Stimulated activated CD8-positive, alpha-beta memory T cell treated with anti-CD3 and anti-CD28 coated beads, Interleukin-4, amount 100 ng/mL, for 24 hours (primary cell): Measurements from ENCODE around the gene PTBP2.

Experiments used
- DNase-seq: peaks from one replicate; pipeline ENCODE4 v3.0.0-alpha.2; 2020; ENCODE audit warnings: low read depth

Gene PTBP2, protein sequence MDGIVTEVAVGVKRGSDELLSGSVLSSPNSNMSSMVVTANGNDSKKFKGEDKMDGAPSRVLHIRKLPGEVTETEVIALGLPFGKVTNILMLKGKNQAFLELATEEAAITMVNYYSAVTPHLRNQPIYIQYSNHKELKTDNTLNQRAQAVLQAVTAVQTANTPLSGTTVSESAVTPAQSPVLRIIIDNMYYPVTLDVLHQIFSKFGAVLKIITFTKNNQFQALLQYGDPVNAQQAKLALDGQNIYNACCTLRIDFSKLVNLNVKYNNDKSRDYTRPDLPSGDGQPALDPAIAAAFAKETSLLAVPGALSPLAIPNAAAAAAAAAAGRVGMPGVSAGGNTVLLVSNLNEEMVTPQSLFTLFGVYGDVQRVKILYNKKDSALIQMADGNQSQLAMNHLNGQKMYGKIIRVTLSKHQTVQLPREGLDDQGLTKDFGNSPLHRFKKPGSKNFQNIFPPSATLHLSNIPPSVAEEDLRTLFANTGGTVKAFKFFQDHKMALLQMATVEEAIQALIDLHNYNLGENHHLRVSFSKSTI

DNA sequence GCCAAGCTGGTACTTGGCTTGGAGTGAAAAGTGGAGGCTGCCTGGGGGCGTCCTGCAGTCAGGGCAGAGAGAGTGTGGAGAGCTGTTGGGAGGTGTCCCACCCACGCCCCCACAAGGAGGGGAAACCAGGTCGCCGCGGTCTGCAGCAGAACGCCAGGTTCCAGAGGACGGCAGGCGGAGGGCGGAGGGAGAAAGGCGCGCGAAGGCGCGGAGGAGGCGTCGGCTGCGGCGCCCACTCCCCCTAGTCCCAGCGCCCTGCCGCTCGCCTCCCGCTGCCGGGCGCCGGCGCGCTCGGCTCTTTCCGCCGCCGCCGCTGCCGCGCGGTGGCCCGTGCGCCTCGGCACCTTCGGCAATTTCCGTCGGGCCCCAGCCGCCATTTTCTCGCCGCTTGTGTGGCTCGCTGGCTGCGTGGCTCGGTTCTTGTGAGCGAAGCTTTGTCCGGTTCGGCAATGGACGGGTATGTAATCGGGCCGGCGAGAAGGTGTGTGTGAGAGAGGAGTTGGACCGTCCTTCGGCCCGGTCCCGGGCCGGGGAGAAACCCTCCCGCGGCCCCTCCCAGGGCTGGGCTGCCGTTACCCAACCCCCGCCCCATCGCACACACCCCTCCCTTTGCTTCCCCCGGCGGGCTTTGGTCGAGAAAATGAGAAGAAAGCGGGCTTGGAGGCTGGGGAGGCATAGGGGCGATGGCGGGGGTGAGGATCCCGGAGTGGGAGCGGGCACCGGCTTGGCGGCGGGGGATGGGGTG is at the start of gene PTBP2:
TSS of gene PTBP2 (plus strand) at position 369 of the 745 bp plus-strand sequence. CDS start at position 450, 81 bp downstream.
- peak; percentile 72 for DNase-seq

DNA sequence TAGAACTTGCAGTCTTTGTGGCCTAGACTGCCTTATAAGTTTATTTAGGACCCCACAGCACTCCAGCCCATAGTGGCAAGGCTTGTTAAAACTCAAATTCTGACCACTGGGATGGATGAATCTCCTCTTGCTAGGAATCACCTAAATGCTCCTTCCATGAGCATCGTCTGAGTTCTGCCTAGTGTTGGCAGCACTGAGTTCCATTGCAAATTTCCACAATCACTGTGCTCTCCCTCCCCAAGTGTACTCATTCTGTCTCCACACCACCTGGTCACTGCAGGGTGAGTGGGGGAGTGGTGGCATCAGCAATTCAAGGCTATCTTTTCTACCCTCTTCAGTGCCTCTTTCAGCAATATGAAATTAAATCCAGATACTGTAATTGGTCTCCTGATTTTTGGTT is 46.7 kb upstream of the PTBP2 start:
- no peak for DNase-seq

DNA sequence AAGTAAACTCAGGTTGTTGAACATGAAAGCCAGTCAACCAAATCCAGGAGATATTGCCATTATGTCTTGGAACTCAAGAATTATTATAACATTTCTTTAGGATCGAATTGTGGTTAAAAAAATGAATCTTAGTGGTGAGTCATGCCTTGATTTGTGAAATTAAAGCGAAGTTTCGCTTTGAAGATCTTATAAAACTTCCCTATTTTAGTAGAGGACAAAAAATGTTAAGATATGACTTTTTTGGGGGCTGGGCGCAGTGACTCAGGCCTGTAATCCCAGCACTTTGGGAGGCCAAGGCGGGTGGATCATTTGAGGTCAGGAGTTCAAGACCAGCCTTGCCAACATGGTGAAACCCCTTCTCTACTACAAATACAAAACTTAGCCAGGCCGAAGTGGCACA is 39.5 kb upstream of the PTBP2 start:
- no peak for DNase-seq

DNA sequence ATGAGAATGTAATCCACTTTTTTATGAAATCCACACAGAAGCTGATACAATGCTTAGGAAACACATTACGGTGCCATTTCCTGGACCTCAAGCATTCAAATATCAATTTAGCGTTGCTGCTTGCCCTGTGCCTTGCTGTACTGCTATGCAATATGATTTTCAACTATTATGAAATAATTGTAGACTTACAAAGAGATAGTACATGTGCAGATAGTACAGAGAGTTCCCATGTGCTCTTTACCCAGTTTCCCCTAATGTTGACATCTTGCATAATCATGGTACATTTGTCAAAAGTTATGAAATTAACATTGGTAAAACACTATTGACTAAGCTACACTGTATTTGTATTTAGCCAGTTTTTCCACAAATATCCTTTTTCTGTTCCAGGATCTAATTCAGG is 37.7 kb upstream of the PTBP2 start:
- no peak for DNase-seq

DNA sequence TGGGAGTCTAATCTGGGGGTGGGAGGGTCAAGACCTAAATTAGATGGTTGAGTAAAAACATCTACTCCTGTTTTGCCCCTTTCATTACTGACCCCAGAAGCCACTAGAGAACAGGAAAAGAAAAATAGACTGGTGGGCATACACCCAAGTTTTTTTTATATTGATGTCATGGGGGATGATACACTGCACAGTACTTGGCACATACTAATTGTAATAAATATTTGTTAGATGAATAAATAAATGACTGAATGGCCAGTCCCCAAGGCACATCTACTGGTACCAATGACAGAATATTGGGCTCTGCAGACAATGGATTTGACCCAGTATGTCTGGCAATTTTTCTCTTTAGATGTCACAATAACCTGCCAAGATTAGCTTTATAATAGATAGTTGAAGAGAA is 36.8 kb upstream of the PTBP2 start:
- DNase-seq: no peak

DNA sequence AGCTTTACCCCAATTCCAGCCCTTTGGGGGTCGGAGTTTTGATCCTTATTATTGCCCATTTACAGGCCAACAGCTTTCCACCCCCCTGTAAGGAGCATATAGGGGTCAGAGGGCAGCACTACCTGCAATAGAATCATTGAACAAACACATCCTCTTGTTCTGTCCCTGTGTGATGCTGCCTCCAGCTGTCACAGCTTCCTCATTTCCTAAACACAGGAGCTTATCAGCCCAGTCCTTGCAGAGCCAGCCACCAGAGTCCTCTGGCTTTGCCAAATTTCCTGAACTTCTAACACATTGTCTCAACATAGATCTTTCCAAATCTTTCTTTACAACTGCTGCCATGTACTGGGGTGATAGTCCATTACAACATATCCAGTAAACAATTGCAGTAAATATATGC is 32.8 kb upstream of the PTBP2 start:
- no peak for DNase-seq

DNA sequence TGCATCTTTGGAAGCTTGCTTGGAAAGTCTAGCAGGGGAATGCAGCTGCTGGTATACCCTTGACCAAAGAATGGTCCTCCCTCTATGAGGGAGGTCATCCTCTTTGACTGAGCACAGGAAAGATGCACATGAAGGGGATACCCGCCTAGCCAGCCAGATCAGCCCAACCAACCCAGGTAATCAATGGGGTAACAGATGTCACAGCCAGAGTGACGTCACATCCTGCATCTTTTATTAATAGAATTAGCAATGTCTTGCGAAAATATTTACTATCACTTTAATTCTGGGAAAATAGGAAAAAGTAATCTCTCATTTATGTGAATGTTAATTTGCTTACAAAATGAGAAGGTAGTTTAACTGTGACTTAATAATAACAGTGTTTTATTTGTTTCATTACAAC is 25.6 kb upstream of the PTBP2 start:
- no peak for DNase-seq

DNA sequence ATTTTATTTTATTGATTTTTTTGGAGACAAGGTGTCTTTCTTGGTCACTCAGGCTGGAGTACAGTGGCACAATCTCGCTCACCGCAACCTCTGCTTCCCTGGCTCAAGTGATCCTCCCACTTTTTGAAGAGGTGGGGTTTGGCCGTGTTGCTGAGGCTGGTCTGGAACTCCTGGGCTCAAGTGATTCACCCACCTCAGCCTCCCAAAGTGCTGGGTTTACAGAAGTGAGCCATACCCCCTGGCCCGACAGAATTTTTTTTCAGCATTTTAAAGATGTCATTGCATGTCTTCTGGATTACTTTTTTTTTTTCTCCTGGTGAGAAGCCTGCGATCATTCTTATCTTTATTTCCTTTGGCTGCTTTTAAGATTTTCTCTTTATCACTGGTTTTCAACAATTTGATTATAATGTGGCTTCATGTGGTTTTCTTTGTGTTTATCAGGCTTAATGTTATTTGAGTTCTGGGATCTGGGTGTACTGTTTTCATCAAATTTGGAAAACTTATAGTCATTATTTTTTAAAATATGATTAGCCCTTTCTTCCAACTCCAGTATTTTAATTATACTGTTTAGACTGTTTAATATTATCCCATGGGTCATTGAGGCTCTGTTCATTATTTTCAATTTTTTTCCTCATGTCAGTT is 23.1 kb upstream of the PTBP2 start:
- no peak for DNase-seq

DNA sequence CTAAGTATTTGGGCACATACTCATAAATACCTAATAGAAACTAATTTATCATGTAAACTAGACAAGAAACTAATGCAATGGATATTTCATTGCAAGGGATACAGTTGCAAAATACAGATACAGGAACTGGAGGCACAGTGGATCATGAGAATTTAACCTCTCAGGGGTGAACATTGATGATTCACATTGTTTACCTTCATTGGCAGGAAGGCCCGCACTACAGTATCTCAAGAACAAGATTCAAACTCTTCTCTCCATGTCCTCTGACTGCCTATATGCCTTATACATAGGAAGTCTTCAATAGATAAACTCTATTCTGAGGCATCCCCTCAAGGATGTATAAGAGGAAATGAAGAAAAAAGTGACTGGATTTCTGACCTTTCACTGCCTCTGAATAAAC is 18.4 kb upstream of the PTBP2 start:
- no peak for DNase-seq

DNA sequence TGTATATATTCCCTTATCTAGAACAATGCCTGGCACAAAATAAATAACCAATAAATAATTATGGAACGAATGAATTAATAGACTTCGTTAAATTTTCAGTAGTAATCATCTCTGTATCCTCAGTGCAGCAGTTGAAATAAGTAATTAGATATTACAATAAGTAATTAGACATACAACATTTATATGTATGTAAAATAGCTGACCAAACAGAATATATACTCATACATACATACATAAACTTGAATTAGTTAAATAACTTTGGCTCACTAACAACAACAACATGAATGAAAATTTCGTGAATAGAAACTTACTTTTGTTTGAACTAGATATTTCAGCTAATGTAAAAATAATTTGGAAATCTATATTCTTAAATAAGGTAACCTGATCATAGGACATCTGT is 14.6 kb upstream of the PTBP2 start:
- DNase-seq: no peak

DNA sequence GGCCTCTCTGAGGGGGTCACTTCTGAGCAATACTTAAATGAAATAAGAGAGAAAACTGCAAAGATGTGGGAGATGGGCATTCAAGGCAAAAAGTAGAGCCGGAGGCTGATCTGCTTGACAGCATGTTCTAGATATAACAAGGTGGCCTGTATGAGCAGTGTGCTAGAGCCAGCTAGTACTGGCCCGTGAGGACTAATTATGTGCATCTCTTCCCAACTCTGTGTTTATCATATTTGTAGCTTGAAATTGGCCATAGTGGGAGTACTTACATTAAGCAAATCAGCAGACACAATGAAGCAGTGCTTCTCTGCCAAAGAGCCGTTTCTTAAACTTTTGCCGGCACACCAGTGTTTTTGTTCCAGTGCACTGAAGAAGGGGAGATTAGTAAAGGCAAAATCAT is 13.1 kb upstream of the PTBP2 start:
- no peak for DNase-seq

DNA sequence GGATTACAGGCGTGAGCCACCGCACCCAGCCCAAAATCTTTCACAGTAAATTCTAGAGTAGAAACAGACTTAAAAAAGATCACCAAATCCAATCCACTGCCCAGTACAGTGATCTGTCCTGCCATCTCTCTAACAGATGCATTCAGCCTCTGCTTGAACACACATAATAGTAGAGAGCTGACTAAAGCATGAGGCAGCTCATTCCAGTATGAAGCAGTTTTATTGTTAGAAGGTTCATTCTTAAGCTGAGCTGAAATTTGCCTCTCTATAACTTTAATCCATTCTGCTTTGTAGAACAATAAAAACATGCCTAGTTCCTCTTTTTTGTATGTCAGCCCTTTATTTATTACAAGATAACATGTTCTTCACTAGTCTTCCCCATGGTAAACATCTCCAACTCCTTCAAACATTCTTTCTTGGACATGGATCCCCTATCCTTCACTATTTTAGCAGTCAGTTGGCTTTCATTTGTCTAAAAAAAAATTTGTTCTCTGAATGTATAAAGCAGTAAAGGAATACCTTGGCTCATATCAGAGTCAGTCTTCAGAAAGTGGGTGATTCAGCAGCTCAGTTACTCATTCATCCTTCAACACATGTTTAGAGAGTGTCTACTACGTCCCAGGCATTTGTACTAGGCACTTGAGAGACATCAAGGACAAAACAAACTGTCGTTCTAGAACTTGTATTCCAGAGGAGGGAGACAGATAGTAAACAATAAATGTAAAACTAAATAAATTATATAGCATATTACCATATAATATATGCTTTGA is 10.7 kb upstream of the PTBP2 start:
- DNase-seq: no peak

DNA sequence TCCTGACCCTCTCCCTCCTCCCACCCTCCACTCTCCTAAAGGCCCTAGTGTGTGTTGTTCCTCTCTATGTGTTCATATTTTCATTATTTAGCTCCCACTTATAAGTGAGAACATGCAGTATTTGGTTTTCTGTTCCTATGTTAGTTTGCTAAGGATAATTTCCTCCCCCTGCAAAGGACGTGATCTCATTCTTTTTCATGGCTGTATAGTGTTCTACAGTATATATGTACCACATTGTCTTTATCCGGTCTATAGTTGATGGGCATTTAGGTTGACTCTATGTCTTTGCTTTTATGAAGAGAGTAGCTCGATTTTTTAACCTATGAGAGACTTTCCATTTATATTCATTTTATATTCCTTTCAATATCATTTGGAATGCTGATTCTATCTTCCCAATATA is 7.9 kb upstream of the PTBP2 start:
- no peak for DNase-seq

DNA sequence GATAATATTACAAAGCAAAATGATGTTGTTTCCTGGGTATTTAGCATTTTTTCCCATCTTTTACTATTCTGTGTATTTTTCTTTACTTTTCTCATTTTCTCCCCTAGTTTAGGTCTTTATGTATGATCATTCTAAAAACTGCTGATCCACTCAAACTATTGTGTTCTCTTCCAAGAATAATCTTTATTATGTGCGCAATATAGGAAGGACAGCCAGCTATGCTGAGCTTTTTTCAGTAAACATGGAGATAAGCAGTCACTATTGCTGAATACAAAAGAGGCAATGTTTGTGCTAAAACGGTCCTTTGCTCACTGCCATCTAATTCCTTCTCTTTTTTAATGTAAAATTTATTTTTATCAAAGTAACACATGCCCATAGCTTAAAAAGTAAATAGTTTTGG is 6.7 kb upstream of the PTBP2 start:
- DNase-seq: no peak

DNA sequence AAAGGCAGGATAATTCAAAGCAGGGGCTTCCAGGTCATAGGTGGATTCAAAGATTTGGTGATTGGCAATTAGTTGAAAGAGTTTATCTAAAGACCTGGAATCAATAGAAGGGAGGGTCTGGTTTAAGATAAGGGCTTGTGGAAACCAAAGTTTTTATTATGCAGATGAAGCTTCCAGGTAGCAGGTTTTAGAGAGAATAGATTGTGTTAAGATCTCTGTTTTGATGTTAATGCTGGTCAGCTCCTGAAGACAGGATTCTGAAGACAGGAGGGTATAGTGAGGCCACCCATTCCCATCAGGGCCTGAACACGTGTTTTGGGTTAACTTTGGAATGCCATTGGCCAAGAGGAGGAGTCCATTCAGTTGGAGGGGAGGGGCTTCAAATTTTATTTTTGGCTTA is 6.1 kb upstream of the PTBP2 start:
- no peak for DNase-seq

DNA sequence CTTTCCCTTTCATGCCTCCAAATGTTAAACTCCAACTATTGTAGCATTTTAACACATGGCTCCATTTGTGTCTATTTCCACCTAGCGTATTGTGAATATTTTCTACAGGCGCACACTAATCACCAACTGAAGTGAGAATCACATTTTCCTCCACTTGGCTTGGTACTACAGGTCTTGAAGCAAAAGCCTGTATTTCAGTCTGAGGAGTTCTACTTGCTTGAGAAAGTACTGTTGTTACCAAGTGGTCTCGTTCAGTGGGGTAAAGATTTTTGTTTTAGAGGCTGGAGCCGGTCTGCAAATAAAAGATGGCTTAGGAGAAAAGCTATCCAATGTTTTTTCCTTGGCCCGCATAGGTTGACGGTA is 550 bp upstream of the PTBP2 start:
- DNase-seq: no peak

DNA sequence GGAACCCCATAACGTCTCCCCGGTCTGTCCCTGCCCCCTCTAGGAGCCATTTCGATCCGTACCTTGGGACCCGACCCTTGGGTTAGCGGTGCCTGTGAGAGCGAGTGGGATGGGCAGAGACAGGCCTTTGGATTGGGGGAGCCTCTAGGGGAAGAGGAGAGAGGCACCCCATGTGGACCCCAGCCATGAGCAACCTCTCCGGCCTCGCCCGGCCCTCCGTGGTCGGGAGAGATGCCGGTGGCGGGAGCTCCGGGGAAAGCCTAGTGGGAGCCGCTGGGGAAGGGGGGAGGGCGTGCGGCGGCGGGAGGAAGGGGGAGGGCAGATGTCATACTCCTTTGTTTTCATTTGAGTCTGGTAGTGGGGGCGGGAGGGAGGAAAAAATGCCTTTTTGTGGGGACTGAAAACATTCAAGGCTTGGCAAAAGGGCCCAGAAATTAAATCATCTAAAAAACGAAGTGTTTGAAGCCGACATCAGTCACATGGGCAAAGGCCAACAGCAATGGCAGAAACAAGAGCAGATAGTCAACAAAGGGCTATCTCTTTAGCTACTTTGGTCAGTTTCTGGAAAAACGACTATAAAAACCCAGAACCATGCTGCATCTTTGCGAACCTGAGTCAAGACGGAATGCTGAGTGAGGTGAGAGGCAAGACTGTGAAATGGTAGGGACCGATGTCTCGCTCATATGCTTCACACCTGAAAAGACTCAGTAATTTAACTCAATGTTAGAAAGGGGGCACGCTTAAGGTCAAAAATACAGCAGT is 758 bp downstream of the PTBP2 start:
- peak; percentile 36 for DNase-seq

DNA sequence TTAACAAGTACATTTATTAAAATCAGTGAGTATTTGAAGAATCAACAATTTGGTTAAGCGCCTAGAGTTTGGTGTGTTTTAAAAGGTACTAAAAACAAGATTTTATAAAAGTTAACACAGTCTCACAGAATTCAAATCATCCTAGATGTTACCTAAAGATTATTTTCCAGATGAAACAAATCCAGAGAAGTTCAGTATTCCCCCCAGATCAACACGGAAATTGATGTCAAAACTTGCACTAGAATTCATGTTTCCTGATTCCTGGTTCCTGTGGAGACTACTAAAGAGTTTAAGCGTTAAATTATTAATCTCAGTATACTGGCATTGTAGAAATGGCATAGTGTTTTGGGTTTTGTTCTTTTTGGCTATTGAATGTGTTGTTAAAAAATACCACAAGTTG is 1.4 kb downstream of the PTBP2 start:
- no peak for DNase-seq

DNA sequence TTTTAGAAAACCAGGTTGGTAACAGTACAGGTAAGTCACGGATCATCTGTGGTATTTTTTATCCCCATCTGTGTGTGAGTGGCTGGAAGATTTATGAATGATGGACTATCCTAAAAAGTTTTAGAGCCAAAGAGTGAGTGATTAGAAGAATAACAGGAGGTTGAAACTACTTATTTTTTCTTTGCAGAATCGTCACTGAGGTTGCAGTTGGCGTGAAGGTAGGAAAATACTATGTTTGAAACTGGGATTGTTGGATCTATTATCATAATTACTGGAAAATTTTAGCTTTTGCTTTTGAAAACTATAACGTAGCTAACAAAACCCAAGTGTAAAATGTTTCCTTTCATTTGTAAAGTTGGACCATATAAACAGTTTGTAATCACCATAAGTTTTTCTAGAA is 1.8 kb downstream of the PTBP2 start:
- no peak for DNase-seq

DNA sequence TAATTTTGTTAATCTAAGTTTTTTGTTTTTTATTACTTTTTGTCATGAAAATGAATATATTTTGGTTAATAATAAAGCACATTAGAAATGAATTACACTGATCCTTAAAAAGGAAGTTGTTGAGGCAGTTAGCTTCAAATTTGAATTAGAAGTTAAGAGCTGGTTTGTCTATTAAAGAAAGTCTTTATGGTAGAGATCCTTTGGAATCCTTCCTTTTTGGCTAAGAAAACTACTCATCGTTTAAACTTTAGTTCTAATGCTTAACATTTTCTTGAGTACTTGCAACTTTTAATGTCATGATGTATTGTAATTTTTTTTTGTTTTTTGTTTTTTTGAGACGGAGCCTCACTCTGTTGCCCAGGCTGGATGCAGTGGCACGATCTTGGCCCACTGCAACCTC is 2.4 kb downstream of the PTBP2 start:
- DNase-seq: no peak

DNA sequence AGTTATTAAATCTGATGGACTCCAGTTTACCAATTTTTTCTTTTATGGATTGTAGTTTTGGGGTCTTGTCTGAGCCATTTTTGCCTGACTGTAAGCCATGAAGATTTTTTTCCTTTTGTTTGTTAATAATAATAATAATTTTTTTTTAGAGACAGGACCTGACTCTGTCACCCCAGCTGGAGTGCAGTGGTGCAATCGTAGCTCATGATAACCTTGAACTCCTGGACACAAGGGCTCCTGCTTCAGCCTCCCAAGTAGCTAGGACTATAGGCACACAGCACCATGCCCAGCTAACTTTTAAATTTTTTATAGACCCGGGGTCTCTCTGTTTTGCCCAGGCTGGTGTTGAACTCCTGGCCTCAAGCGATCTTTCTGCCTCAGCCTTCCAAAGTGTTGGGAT is 6.3 kb downstream of the PTBP2 start:
- no peak for DNase-seq
